Stimulated activated naive CD4-positive, alpha-beta T cell (primary cell): ENCODE results near the gene TNFRSF25.

Source experiments
- DNase-seq, 6 experiments: peaks; one replicate each; lab custom pipeline; 2025; lab: John Stamatoyannopoulos, UW

TNFRSF25 gene

GRCh38 chr1:6418668-6419396, 47.1 kb downstream of the TNFRSF25 start:
- no peak for DNase-seq

- no peak for DNase-seq
Observed at GRCh38 chr1:6417961-6418667, 47.9 kb downstream of the TNFRSF25 start.

GRCh38 chr1:6416906-6417305, 49.1 kb downstream of the TNFRSF25 start:
- DNase-seq: no peak

- no peak for DNase-seq
Observed at GRCh38 chr1:6416295-6416656, 49.7 kb downstream of the TNFRSF25 start.

GRCh38 chr1:6414881-6415626, 50.9 kb downstream of the TNFRSF25 start:
- DNase-seq: no peak

GRCh38 chr1:6414443-6414844, 51.5 kb downstream of the TNFRSF25 start:
- peak in 2 of 6 experiments; percentile 20 to 34 for DNase-seq

- no peak for DNase-seq
Observed at GRCh38 chr1:6412896-6413295, 53.1 kb downstream of the TNFRSF25 start.
